Measurements from ENCODE around the gene VMP1. TPM values are rescaled to one million over a fixed set of nuclear protein-coding genes. Genes with fewer than 3 reads are reported as not detected.

The VMP1 gene
- total and polyA plus RNA-seq, 2 donors from 2014 or later: 96.4 to 338 TPM

- DNase-seq (no peak), FAIRE-seq (no peak)
- intact Hi-C loops (cut with DNase I): no loop called here
- no peak overlapping the region for H3K27ac ChIP-seq (ENCODE audit: low read depth in 2 of 2, low read length in 2 of 2)
- TF ChIP-seq CTCF (IDR thresholded peaks at IDR 0.05; ENCODE audit: borderline replicate concordance, extremely low read depth, insufficient read depth): no peak
- H3K9ac ChIP-seq (ENCODE audit: low read length in 3 of 3): no peak overlapping the region
- H3K4me1 ChIP-seq (ENCODE audit: control insufficient read depth in 2 of 3, insufficient read depth in 2 of 3, low read depth in 1 of 3, low read length in 3 of 3): no peaks in the 10 kb centered on the region
- H3K4me3 ChIP-seq (ENCODE audit: low read length in 3 of 3): no peak overlapping the region
- no peaks in the 10 kb centered on the region for H3K9me3 ChIP-seq (ENCODE audit: control insufficient read depth in 2 of 3, insufficient read depth in 1 of 3, low read length in 3 of 3)
- peaks cover 15 to 75% (median 51%) of the 10 kb centered on the region in 3 donors for H3K36me3 ChIP-seq (ENCODE audit: control insufficient read depth in 2 of 3, insufficient read depth in 3 of 3, low read length in 3 of 3)
- no peaks in the 10 kb centered on the region for H3K27me3 ChIP-seq (ENCODE audit: control insufficient read depth, insufficient read depth, low read length)
These were observed 27.1 kb upstream of the VMP1 start for GRCh38 chr17:59680314-59680713.

- no peak overlapping the region for H3K4me3 ChIP-seq (ENCODE audit: low read length in 3 of 3)
- TF ChIP-seq CTCF (IDR thresholded peaks at IDR 0.05; ENCODE audit: borderline replicate concordance, extremely low read depth, insufficient read depth): no peak
- H3K4me1 ChIP-seq (ENCODE audit: control insufficient read depth in 2 of 3, insufficient read depth in 2 of 3, low read depth in 1 of 3, low read length in 3 of 3): no peaks in the 10 kb centered on the region
- intact Hi-C loops (cut with DNase I): no loop called here
- DNase-seq (no peak), FAIRE-seq (no peak)
- no peak overlapping the region for H3K27ac ChIP-seq (ENCODE audit: low read depth in 2 of 2, low read length in 2 of 2)
- no peak overlapping the region for H3K9ac ChIP-seq (ENCODE audit: low read length in 3 of 3)
- no peaks in the 10 kb centered on the region for H3K9me3 ChIP-seq (ENCODE audit: control insufficient read depth in 2 of 3, insufficient read depth in 1 of 3, low read length in 3 of 3)
- no peaks in the 10 kb centered on the region for H3K27me3 ChIP-seq (ENCODE audit: control insufficient read depth, insufficient read depth, low read length)
- H3K36me3 ChIP-seq (ENCODE audit: control insufficient read depth in 2 of 3, insufficient read depth in 3 of 3, low read length in 3 of 3): peaks cover 12 to 75% (median 43%) of the 10 kb centered on the region in 3 donors
These were observed 24.2 kb upstream of the VMP1 start for GRCh38 chr17:59683283-59683682.

- FAIRE-seq (no peak), DNase-seq (no peak)
- Histone ChIP-seq H3K4me1 (ENCODE audit: control insufficient read depth in 2 of 3, insufficient read depth in 2 of 3, low read depth in 1 of 3, low read length in 3 of 3) (no peaks in the 10 kb centered on the region), H3K4me3 (ENCODE audit: low read length in 3 of 3) (no peak overlapping the region), H3K36me3 (ENCODE audit: control insufficient read depth in 2 of 3, insufficient read depth in 3 of 3, low read length in 3 of 3) (peaks cover 12 to 69% (median 38%) of the 10 kb centered on the region in 3 donors), H3K27me3 (ENCODE audit: control insufficient read depth, insufficient read depth, low read length) (no peaks in the 10 kb centered on the region), H3K9me3 (ENCODE audit: control insufficient read depth in 2 of 3, insufficient read depth in 1 of 3, low read length in 3 of 3) (no peaks in the 10 kb centered on the region), H3K27ac (ENCODE audit: low read depth in 2 of 2, low read length in 2 of 2) (no peak overlapping the region), H3K9ac (ENCODE audit: low read length in 3 of 3) (no peak overlapping the region)
- intact Hi-C loops (cut with DNase I): no loop called here
- TF ChIP-seq CTCF (IDR thresholded peaks at IDR 0.05; ENCODE audit: borderline replicate concordance, extremely low read depth, insufficient read depth): no peak
These were observed 22.5 kb upstream of the VMP1 start for GRCh38 chr17:59684967-59685366.

GRCh38 chr17:59688008-59688407, 19.4 kb upstream of the VMP1 start:
- peaks cover 18 to 66% (median 37%) of the 10 kb centered on the region in 3 donors for H3K36me3 ChIP-seq (ENCODE audit: control insufficient read depth in 2 of 3, insufficient read depth in 3 of 3, low read length in 3 of 3)
- no peak overlapping the region for H3K4me3 ChIP-seq (ENCODE audit: low read length in 3 of 3)
- intact Hi-C loops (cut with DNase I): no loop called here
- H3K27me3 ChIP-seq (ENCODE audit: control insufficient read depth, insufficient read depth, low read length): no peaks in the 10 kb centered on the region
- H3K9me3 ChIP-seq (ENCODE audit: control insufficient read depth in 2 of 3, insufficient read depth in 1 of 3, low read length in 3 of 3): no peaks in the 10 kb centered on the region
- DNase-seq (no peak), FAIRE-seq (no peak)
- H3K9ac ChIP-seq (ENCODE audit: low read length in 3 of 3): no peak overlapping the region
- TF ChIP-seq CTCF (IDR thresholded peaks at IDR 0.05; ENCODE audit: borderline replicate concordance, extremely low read depth, insufficient read depth): no peak
- H3K27ac ChIP-seq (ENCODE audit: low read depth in 2 of 2, low read length in 2 of 2): no peak overlapping the region
- H3K4me1 ChIP-seq (ENCODE audit: control insufficient read depth in 2 of 3, insufficient read depth in 2 of 3, low read depth in 1 of 3, low read length in 3 of 3): no peaks in the 10 kb centered on the region

Data from kidney (tissue), 14 donors.